CD4-positive, alpha-beta T cell treated with Interleukin-17A for 4 hours (primary cell): ENCODE measurements around the gene NIM1K.
A peak's percentile ranks its signal among the peaks of the same experiment; 100 is the strongest.
"Not testable (repeated sequence)": the region's sequence is repeated elsewhere in the genome, so short reads cannot be mapped to it uniquely, and the experiment has no call there.

ENCODE experiments used
- DNase-seq: peaks from one replicate; pipeline ENCODE4 v3.0.0-alpha.2; 2020; ENCODE audit warnings: mixed read lengths

NIM1K gene

DNA sequence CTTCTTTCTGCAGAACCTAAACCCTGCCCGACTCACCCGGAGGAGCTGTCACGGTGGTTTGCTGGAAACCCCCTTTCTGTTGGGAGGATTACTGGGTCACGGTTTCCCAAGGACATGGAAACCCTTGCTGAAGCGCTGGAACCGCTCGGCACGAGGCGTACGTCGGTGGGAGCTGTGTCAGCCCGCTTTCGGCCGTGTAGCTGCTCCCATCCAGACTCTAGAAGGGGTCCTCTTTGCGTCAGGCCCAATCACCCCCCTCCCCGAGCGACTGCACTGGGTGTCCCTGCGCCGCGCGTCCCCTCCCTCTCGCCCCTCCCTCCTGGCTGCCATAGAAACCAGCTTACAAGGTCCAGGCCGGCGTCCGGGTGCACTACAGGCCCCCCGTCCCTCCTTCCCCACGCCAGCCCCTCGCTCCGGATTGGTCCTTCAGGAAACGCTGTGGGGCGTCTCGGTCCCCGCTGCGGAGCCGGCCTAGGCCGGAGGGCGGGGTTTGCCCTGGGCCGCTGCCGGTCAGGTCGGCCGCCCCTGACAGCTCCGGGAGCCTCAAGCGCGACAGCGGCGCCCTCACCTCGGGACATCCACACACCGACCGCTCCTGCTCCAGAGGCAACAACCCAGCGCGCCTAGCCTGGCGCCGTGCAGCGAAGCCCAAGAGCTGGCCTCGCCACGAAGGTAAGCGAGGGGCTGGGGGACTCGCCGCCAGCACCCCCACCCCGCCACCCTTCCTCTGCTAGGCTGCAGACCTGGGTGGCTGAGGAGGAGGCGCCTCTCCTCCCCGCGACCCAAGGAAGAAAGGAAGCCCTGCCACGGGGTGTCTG, at the start of gene NIM1K:
NIM1K (plus strand) TSS at position 486 of the 818 bp plus-strand sequence. CDS start 53,551 bp downstream, outside the sequence.
- peak; percentile 18 for DNase-seq

DNA sequence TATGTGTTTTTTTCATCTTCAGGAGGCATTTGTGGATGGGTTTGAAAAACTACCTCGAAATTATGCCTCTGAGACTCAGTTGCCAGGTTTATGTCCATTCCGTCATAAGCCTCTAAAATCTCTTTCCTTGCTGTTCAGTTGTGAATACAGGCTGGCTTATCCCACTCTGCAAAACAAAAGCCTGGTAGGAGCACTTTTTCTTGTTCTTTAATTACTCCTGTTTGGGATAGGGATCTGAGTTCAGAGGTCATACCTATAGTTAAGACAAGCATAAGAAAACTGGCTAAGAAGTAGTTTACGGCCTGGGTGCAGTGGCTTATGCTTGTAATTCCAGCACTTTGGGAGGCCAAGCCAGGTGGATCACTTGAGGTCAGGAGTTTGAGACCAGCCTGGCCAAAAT, 47.0 kb upstream of the NIM1K start:
- no peak for DNase-seq

DNA sequence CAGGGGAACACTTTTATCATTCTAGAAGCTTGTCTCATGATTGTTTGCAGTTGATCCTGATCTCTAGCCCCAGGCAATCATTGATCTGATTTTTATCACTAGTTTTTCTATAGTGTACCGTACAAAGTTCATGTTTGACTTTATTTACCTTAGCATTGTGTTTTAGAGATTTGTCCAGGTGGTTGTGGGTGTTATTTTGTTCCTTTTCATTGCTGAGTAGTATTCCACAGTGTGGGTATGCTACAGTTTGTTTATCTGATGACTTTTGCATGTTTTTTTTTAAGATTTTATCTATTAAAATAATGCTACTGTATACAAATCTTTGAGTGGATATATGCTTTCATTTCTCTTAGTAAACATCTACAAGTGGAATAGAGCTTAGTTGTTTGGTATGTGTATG, 45.1 kb upstream of the NIM1K start:
- DNase-seq = no peak

DNA sequence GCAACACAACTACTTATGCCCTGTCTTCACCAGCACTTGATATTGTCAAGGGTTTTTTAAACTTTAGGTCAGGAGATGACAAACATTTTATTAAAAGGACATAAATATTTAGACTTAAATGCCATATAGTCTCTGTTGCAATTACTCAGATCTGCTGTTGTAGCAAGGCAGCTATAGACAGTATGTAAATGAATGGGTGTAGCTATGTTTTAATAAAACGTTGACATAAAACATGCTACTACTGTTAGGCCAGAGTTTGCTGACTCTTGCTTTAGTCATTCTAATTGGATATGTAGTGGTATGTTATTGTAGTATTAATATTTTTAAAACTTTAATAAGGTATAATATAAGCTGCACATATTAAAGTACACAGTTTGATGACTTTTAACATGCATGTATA, 43.6 kb upstream of the NIM1K start:
- DNase-seq = no peak

DNA sequence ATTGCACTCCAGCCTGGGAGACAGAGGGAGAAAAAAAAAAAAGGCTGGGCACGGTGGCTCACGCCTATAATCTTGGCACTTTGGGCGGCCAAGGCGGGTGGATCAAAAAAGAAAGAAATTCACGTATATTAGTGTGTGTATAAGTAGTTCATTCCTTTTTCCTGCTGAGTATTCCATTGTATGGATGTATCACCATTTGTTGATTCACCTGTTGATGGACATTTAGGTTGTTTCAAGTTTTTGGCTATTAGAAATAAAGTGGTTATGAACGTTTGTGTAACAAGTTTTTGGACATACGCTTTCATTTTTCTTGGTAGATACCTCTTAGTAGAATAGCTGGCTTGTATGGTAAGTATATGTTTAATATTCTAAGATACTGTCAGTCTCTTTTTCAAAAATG, 42.8 kb upstream of the NIM1K start:
- DNase-seq = no peak

DNA sequence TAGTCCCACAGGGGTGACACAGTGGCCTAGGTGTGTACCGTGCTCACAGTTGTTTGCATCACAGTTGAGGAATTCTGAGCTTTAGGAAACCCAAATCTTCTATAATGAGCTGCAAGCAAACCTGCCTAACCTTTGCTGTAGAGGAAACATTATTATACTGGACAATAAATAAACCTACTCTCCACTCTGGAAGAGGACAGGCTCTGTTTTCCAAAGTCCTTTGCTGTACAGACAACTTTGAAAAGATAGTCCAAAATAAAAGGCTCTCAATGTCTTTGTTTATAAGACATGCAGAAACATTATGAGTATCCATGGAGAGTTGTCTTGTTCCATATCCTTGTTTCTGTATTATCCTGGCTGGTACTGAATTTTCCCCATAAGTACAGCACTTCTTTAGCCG, 42.0 kb upstream of the NIM1K start:
- DNase-seq = no peak

DNA sequence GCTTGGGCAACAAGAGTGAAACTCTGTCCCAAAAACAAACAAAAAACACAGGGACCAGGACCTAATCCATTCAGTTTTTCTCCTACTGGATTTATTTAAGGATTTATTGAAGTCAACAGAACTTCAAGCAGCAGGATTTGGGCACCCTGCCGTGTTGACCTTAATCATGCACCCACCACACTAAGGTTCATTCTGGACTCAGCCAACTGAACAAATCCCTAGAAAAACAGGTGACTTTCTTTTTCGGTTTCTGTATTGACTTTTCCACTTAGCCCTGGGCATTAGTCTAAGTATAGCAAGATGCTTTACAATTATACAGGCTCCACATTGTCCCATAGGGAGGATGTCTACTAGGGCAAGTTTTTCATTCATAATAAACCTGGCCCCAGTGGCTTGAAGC, 41.3 kb upstream of the NIM1K start:
- DNase-seq = no peak

DNA sequence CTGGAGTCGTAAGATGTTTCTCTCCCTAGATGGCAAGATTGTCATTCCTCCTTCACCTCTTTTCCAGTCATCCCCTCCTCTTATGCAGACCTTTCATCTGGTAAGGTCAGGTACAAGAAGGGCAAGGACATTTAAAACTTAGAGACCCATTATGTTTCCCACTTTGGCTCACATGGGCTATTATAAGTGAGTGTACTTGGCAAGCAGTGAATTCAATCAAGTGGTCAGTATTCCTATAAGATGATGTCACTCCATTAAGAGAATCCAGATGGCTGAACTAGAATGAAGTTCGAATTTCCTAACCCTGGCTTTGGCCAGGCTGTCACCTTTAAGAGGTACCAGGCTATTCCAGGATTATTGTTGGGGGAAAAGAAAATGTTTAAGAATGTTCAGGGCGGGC, 39.1 kb upstream of the NIM1K start:
- no peak for DNase-seq

DNA sequence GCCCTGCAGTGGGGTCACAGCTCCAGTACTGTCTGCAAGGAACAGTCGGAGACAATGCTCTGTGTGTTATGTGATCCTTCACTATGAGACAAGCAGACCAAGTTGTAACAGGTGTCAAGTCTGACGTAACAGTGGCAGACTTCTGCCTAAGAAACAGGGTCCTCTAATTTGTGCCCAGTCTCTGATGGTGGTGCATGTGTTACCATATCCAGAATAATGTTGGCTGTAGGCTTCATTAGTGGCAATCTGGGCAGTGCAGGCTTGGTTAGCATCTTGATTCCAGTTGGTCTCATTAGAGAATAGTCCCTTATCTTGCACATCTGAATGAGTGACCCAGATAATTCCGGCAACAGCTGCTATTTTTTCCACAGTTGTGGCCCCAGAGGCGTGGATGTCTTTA, 37.6 kb upstream of the NIM1K start:
- DNase-seq = no peak

DNA sequence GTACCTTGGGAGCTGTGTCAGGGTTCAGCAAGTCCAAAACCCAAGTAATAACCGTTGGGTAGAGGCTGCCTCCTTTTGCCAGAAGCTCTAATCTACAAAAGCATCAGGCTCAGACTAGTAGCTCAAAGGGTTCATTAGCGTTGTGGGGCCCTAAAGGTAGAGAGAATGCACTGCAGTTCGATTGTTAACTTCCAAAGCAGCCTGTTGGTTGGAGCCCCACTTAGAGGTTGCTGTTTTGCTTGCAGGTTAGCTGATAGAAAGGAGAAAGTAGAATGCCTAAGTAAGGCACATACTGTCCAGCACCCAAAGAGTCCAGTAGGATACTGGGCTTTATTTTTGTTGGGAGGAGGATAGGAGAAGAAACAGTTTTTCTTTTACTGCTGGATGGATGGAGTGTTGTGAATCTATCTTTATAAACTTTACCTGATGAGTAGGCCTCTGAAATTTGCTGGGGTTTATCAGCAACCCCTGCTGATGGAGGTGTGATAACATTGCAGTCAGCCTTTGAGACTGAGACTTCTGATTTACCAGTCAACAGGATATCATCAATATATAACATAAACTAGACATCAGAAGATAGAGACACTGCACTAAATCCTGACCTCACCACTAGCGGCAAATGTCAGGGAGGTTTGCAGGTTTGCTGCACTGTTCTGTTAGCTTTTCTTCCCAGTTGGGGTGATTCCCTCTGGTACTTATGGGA, 36.5 kb upstream of the NIM1K start:
- no peak for DNase-seq

DNA sequence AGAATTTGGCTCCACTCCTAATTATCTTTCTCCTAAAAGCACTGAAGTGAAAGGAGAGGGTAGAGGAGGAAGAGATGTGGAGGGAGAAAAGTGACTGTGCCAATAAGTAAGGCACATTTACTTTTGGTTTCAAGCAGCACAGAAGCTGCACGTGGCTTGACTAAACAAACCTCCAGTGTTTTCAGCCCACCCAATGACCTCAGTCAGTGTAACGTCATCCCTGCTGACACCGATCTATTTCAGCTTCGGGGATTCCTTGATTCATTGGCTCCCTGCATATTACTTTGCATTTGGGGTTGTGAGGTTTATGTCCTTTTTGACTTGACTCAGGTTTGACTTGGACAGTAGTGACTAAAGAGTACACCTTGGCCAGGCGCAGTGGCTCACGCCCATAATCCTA, 35.6 kb upstream of the NIM1K start:
- DNase-seq = no peak

DNA sequence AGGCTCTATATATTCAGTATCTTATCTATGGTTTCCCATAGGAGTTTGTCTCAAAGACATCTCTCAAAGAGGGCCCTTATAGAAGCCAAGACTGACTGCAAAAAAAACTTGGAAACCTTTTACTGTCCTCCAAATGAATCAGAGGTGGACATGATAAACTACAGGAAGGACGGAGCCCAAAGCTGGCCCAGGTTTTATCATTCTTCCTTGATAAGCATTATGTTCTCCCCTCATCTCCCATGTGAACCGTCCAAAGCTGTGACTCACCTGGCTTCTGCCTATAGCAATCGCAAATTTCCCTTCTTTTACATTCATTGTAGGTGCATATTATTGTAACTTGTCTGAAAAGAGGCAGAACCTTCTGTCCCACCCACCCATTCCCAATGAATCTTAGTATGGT, 35.0 kb upstream of the NIM1K start:
- no peak for DNase-seq

DNA sequence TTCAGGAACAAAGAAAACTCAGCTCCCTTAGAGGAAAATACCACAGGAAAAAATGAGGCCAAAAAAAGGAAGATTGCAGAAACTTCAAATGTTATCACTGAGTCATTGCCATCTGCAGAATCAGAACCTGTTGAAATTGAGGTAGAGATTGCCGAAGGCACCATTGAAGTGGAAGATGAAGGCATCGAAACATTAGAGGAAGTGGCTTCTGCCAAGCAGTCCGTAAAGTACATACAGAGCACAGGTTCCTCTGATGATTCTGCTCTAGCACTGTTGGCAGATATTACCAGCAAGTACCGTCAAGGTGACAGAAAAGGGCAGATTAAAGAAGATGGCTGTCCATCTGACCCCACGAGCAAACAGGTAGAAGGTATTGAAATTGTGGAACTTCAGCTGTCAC, 30.8 kb upstream of the NIM1K start:
- DNase-seq = peak; percentile 27

DNA sequence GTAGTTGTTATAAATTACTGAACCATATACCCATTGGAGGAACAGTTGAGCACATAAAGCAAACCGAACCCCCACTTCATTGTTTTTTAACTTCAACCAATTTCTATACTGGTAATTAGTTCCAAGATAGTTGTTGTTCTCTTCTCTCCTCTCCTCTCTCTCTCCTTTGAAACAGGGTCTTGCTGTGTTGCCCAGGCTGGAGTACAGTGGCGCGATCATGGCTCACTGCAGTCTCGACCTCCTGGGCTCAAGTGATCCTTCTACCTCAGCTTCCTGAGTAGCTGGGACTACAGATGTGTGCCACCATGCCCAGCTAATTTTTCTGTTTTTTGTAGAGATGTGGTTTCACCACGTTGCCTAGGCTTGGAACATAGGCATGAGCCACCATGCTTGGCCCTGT, 27.2 kb upstream of the NIM1K start:
- not testable (repeated sequence) for DNase-seq

DNA sequence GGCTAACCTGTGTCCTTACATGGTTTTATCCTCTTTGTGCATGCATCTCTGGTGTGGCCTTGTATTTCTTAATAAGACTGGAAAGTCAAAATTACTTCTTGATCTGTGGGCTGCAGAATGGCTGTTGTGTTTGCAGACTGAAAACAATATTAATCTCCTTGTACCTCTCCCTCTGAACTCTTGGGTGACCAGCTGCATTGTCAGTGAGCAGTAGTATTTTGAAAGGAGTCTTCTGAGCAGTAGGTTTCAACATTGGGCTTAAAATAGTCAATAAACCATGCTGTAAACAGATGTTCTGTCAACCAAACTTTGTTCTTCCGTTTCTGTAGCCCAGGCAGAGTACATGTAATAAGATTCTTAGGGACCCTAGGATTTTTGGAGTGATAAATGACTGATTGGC, 26.7 kb upstream of the NIM1K start:
- no peak for DNase-seq

DNA sequence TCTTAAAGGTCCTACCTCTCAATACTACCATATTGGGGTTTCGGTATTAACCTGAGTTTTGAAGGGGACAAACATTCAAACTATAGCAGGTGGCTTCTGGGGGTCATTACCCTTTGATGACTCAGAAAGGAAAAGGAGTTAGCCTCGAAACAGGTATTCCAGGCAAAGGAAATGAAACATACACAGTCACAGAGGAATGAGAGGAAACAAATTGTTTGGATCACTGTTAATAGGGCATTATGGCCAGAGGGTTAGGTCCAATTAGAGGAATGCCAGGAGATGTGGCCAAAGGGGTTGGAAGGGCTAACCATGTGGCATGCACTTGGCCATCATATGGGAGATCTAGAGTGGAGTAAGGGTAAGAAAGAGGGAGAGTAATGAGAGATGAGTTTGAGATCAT, 23.9 kb upstream of the NIM1K start:
- no peak for DNase-seq

DNA sequence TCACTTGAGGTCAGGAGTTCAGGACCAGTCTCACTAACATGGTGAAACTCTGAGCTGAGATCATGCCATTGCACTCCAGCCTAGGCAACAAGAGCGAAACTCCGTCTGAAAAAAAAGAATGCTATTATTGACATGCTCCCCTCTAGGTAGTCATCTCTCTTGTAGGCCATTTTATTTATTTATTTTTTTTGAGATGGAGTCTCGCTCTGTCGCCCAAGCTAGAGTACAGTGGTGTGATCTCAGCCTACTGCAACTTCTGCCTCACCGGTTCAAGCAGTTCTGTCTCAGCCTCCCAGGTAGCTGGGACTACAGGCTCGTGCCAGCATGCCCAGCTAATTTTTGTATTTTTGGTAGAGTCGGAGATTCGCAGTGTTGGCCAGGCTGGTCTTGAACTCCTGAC, 20.6 kb upstream of the NIM1K start:
- DNase-seq = no peak

DNA sequence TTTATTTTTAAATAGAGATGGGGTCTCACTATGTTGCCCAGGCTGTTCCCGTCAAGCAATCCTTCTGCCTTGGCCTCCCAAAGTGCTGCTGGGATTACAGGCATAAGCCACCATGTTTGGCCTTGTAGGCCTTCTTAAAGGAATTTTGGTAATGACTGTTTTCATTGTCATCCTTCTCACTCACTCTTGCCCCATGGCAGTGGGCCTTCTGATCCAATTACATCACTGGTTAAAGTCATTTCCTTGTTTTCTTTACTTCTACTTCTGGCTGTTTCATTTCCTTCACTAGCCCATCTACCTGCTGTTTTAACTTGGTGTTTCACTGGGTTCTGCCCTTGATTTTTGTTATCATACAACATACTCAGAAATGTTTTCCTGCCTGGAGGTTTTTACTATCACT, 20.1 kb upstream of the NIM1K start:
- no peak for DNase-seq

DNA sequence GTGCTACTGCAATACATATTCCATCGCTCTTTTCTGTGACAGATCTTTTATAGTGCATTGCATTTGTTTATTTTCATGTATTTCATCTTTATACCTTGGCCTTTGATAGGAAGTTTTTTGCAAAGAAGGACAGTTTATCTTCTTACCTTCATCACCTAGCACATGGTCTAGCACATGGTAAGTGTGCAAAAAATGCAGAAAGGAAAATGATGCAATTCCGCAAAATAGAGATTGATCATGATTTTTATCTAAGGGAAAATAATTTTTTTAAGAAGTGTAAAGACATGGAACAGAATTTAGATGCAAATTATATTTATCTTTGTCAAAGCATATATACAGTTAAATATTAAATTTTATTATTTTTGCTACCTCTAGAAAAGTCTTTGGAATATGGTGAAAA, 19.2 kb upstream of the NIM1K start:
- no peak for DNase-seq

DNA sequence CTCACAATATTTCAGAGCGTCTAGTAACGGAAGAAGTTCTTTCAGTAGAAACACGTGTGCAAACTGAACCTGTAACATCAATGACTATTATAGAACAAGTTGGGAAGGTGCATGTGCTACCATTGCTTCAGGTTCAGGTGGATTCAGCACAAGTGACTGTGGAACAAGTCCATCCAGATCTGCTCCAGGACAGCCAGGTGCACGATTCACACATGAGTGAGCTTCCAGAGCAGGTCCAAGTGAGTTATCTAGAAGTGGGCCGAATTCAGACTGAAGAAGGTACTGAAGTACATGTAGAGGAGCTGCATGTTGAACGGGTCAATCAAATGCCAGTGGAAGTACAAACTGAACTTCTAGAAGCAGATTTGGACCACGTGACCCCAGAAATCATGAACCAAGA, 17.4 kb upstream of the NIM1K start:
- no peak for DNase-seq

DNA sequence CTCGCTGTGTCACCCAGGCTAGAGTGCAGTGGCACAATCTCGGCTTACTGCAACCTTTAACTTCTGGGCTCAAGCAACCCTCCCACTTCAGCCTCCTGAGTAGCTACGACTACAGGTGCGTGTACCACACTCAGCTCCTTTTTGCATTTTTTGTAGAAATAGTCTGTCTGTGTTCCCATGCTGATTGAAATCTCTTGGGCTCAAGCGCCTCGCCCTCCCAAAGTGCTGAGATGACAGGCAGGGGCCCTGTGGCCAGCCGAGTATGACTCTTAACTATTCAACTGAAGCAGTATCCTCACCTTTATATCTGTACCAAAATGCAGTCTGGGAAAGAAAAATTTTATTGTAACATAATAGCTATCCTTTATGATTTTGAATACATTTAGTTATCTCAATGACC, 12.2 kb upstream of the NIM1K start:
- no peak for DNase-seq

DNA sequence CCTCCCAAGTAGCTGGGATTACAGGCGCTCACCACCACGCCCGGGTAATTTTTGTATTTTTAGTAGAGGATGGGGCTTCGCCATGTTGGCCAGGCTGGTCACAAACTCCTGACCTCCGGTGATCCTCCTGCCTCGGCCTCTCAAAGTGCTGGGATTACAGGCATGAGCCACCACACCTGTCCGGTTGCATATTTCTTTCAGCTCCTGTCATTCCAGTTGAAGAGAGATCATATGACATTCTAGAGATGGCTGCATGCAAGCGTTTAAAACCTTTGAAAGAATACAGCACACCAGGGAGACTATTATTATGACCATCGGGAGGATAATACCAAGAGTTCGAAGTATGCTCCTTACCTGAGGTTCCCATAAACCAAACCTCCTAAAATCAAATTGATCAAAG, 9.6 kb upstream of the NIM1K start:
- no peak for DNase-seq

DNA sequence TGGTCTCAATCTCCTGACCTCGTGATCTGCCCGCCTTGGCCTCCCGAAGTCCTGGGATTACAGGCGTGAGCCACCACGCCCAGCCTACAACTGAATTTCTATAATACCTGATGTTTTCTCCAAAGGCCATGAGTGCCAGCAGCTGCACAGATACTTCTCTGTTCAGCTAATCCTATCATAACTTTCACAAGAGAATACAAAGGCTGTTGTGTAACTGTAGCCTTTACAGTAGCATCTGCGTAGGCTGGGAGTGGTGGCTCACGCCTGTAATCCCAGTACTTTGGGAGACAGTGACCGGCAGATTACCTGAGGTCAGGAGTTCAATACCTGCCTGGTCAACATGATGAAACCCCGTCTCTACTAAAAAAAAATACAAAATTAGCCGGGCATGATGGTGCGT, 8.9 kb upstream of the NIM1K start:
- not testable (repeated sequence) for DNase-seq

DNA sequence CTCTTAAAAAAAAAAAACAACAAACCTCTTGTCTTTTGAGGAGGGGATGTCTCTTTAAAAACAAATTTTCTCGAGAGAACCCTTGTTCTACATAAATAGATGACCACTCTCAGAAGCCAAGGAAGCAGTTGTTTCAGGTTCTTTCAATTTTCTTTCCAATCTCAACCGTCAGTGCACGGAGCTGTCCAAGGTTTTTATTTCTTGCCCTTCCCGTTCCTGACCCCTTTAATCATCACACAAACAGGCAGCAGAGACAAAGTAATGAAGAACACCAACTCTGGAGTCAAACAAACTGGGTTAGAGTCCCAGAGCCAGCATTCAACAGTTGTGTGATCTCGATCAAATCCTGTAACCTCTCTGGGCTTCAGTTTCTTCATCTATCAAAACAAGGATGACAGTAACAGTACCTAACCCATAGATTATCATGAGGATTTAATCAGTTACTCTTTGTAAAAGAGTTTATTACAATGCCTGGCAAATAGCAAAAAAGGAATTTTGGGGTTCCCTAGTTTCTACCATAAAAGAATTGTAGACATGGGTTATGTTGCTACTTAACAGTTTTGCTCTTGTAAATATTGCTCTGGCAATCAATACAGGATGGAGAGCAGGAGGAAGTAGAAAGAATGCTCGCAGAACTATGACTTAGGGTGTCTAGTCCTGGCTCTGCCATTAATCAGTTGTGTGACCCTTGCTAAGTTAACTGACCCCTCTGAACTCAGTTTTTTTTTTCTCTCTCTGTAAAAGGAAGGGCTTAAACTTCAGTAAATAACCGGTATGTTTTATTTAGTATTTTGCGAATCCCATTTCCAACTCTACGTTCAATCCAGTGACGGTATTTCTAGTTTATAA, 1.0 kb upstream of the NIM1K start:
- DNase-seq = no peak
